HUES6 (cell line): ENCODE measurements around the gene CHST13.

Experiments
- H3K27ac ChIP-seq: 2 replicates; pipeline ENCODE4 v1.7.0; 2013; ENCODE audit warnings: low read depth, mild to moderate bottlenecking, low read length, inconsistent platforms
- H3K27me3 ChIP-seq: 2 replicates; pipeline ENCODE4 v1.6.1; 2013; ENCODE audit warnings: low read length; ENCODE audit not compliant: control insufficient read depth, insufficient read depth
- H3K36me3 ChIP-seq: 2 replicates; pipeline ENCODE4 v1.6.1; 2013; ENCODE audit warnings: low read length; ENCODE audit not compliant: control insufficient read depth, insufficient read depth
- H3K4me1 ChIP-seq: 2 replicates; pipeline ENCODE4 v1.6.1; 2013; ENCODE audit warnings: low read length; ENCODE audit not compliant: control insufficient read depth, insufficient read depth
- H3K4me3 ChIP-seq: 2 replicates; pipeline ENCODE4 v1.5.1; 2013; ENCODE audit warnings: low read depth, low read length
- H3K9ac ChIP-seq: one replicate; pipeline ENCODE4 v1.6.1; 2013; ENCODE audit warnings: mild to moderate bottlenecking, low read length
- H3K9me3 ChIP-seq: 2 replicates; pipeline ENCODE4 v1.6.1; 2013; ENCODE audit warnings: low read depth, low read length; ENCODE audit not compliant: control insufficient read depth, insufficient read depth

The CHST13 gene, protein sequence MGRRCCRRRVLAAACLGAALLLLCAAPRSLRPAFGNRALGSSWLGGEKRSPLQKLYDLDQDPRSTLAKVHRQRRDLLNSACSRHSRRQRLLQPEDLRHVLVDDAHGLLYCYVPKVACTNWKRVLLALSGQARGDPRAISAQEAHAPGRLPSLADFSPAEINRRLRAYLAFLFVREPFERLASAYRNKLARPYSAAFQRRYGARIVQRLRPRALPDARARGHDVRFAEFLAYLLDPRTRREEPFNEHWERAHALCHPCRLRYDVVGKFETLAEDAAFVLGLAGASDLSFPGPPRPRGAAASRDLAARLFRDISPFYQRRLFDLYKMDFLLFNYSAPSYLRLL

DNA sequence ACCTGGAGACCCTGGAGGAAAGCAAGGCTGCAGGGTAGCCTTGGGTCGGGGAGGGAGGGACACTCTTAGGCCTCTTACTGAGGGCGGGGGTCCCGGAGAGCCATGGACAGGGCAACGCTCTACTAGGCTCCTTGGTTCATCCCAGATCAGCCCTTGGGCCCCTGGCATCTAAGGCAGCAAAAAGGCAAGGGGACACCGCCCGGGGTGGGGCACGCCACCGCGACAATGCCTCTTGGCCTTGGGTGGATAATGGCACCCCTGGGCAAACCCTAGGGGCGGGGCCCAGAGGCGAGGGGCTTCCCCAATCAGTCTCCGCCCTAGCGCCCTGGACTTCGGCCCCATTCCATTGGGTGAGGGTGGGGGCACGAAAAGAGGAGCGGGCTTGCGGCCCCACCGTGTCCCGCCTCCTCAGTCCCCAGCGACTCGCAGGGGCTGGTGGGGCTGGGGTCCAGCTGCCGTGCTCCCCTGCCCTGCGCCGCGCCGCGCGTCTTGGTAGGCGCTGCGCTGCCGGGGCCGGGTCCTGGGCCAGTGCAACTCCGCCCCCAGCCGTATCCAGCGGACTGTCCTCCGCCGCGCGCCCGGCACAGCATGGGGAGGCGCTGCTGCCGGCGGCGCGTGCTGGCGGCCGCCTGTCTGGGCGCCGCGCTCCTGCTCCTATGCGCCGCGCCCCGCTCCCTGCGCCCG is at the start of gene CHST13:
Gene CHST13 (plus strand): TSS at position 411 of the 684 bp plus-strand sequence. CDS start 178 bp downstream, at position 589.
- Histone ChIP-seq H3K4me1 (peaks cover 8% of the 10 kb centered on the region), H3K9me3 (no peaks in the 10 kb centered on the region), H3K27me3 (peaks cover 39% of the 10 kb centered on the region), H3K36me3 (no peaks in the 10 kb centered on the region), H3K9ac (no peak within 1 kb of the TSS), H3K4me3 (peak within 1 kb of the TSS; percentile 73), H3K27ac (no peak within 1 kb of the TSS)

DNA sequence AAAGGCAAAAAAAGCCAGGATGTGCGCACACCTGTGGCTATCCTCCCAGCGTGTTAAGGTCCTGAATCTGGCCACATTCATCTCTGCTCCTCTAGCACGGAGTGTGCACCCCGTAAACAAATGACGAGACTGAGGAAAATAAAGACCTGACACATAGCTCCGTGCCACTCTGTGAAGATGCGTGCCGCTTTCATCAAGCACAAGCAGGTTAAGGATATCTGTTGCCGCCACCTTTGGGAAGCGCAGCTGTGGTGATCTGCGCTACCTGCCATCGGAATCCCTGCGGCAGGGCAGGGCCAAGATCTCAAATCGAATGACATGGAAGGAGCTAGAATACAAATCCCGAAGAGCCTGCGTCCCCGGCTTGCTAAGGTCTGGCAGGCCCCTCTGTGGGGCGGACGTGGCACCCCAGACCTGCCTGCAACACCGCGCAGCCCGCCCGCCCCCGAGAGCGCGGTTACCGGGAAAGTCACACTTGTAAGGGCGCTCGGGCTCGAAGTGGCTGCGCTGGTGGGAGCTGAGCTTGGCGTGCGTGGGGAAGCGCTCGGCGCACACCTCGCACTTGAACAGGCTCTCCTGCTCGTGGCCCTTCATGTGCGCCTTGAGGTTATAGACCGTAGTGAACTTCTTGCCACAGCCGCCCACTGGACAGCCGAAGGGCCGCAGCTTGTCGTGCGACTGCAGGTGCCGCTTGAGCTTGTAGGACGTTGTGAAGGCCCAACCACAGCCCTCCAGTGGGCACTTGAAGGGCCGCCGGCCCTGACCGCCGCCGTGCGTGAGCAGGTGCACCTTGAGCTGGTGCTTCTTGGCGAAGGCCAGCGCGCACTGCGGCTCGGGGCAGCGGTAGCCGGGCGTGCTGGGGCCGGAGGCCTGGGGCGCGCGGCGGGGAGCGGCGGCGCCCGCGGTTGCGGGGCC is 49.2 kb upstream of the CHST13 start:
- Histone ChIP-seq H3K4me3 (peak overlapping the region; percentile 93), H3K36me3 (peaks cover 26% of the 10 kb centered on the region), H3K9ac (peak overlapping the region; percentile 82), H3K9me3 (no peaks in the 10 kb centered on the region), H3K27me3 (no peaks in the 10 kb centered on the region), H3K27ac (no peak overlapping the region), H3K4me1 (peaks cover 30% of the 10 kb centered on the region)

DNA sequence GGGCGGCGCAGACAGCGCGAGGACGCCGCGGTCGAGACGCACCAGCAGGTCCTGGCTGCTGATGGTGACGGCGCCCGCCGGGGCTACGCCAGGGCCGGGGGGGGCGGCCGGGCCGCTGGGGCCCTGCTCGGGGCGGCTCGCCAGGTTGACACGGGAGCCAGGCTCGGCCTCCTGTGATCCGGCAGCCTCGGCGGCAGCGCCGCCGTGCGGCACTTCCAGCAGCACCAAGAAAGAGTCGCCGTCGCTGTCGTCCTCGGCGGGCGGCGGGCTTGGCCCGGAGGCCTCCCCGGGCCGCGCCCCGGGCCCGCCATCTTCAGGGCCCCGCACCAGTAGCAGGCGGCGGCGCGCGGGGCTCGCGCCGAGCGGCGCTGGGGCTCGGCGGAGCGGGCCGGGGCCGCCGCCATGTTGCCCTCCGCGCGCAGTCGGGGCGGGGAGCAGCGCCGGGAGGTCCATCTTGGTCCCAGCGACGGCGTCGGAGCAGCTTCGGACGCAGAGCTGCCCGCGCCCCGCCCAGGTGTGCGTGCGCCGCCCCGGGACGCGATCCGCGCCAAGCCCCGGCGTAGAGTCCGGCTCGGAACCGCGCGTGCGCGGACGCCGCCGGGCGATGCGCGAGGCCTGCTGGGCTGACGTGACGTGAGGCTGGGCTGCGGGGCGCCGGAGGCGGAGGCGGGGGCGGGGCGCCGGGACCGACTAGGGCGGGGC is 48.4 kb upstream of the CHST13 start, which contains the start of gene ZXDC:
Gene ZXDC (minus strand): TSS at position 479 of the 702 bp plus-strand sequence. CDS start 26 bp downstream, at position 453.
- H3K27ac ChIP-seq: peak within 1 kb of the TSS; percentile 67
- H3K9ac ChIP-seq: peak within 1 kb of the TSS; percentile 82
- H3K36me3 ChIP-seq: peaks cover 18% of the 10 kb centered on the region
- H3K4me1 ChIP-seq: peaks cover 30% of the 10 kb centered on the region
- H3K27me3 ChIP-seq: no peaks in the 10 kb centered on the region
- peak within 1 kb of the TSS; percentile 93 for H3K4me3 ChIP-seq
- H3K9me3 ChIP-seq: no peaks in the 10 kb centered on the region

DNA sequence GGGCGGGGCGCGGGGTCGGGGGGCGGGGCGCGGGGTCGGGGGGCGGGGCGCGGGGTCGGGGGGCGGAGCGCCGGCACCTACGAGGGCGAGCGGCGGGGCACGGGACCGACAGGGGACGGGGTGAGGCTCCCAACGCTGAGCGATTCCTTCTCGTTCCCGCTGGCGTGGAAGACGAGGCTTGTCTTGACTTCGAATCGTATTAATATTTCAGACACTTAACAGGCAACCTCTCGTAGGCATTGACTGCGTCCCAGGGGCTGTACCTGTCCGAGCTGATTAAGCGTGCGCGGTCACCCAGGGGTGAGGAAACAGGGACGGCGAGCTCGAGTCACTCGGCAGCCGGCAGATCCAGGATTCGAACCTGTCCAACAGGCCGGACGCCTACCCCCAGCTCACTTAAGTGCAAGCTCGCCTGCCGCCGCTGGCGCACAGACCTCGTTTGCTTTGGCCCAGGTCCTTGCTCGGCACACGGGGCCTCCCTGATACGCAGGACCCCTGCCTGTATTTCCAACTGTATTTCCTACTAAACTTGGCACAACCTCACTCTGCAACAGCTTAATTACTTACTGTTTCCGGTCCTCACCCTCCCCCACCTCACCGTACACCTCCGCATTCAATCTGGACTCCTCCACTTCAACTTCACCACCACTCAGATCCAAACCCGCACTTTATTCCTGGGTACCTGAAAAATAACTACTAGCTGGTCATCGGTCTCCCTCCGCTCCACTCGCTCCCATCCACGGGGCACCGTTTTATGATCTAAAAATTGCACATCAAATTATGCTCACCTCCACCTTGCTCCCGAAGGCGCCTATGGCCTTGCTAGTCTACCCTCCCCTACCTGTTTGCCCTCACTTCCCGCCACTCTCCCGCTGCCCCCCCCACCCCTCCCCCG is 47.5 kb upstream of the CHST13 start:
- no peaks in the 10 kb centered on the region for H3K9me3 ChIP-seq
- H3K4me3 ChIP-seq: peak overlapping the region; percentile 68
- no peaks in the 10 kb centered on the region for H3K27me3 ChIP-seq
- peaks cover 9% of the 10 kb centered on the region for H3K36me3 ChIP-seq
- H3K9ac ChIP-seq: peak overlapping the region; percentile 71
- H3K4me1 ChIP-seq: peaks cover 30% of the 10 kb centered on the region
- peak overlapping the region; percentile 67 for H3K27ac ChIP-seq

DNA sequence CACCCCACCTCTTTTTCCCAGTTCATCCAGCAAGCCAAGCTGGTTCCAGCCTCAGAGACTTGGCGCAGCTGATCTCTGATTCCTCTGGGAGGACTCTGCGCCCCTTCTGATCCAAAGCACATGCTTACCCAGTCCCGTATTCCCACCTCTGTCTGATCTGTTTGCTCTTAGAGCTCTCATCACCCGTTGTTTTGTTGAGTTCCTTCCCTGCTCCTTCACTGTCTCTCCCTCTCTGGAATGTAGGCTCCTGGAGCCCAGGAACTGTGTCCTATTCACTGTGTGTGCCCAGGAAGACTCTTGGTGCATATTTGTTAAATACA is 46.9 kb upstream of the CHST13 start:
- Histone ChIP-seq H3K4me3 (no peak overlapping the region), H3K36me3 (peaks cover 3% of the 10 kb centered on the region), H3K9ac (no peak overlapping the region), H3K27me3 (no peaks in the 10 kb centered on the region), H3K9me3 (no peaks in the 10 kb centered on the region), H3K27ac (no peak overlapping the region), H3K4me1 (peaks cover 29% of the 10 kb centered on the region)

DNA sequence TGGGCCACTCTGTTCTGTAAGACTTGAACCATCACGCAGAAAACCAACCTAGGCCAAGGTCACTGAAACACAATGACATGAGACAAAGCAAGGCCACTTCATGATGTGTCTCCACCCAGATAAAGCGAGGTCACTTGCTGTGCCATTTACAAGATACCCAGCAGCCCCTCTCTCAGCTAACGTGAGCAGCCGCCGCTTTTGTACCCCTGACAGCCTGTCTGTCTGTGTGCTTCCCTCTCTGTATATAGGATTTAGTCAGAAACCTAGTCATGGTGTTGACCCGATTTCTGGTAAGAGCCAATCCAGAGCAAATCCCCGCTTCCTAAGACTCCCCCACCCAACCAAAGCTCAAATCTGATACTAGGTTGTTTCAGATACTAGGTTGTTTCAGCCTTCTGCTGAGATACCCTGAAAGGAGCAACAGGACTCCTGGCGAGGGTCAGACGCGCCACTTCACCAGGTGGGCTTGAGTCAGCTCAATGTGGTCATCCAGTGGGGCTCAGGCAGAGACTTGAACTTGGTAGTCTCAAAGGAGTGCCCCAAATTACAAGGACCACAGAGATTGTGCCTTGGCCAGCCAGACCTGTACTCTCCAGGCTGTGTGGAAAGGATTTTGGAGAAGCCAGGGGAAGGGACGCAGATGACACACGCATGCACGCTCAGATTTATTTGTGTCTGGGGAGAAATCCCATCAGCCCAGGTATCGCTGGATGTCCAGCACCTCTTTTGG is 45.2 kb upstream of the CHST13 start:
- no peak overlapping the region for H3K9ac ChIP-seq
- H3K36me3 ChIP-seq: no peaks in the 10 kb centered on the region
- no peaks in the 10 kb centered on the region for H3K9me3 ChIP-seq
- no peak overlapping the region for H3K27ac ChIP-seq
- no peaks in the 10 kb centered on the region for H3K27me3 ChIP-seq
- H3K4me1 ChIP-seq: peaks cover 12% of the 10 kb centered on the region
- H3K4me3 ChIP-seq: no peak overlapping the region

DNA sequence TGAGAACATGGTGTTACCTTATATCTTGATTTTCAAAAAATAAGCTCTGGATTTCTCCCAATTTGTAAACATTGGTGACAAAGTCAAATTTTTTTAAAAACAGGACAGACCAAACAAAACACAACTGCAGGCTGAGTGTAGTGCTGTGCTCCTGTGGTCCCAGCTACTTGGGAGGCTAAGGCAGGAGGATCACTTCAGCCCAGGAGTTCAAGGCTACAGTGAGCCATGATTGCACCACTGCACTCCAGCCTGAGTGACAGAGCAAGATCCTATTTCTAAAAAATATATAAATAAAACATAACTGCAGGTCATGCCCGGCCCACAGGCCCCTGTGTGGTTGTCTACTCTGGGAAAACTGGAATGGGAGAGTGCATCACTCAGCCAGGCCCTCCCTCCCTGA is 44.3 kb upstream of the CHST13 start:
- Histone ChIP-seq H3K27me3 (no peaks in the 10 kb centered on the region), H3K4me1 (peaks cover 14% of the 10 kb centered on the region), H3K27ac (no peak overlapping the region), H3K9ac (no peak overlapping the region), H3K9me3 (no peaks in the 10 kb centered on the region), H3K36me3 (no peaks in the 10 kb centered on the region), H3K4me3 (no peak overlapping the region)

DNA sequence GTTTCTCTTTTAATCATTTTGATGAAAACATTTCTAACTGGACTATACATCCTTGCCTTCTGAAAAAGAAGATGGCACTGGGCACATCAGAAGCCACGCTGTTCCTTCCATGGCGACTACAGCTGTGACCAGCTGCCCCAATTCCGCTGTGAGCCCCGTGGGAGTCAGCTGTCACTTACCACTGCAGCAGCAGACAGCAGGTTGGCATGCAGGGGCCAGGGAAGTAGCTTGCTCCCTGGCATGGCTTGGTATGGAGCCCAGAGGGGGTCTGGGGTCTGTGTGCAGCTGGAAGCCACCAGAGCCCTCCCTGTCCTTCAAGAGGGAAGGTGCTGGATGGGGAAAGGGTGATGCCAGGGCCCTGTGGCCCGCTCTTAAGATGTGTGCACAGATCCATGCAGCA is 43.7 kb upstream of the CHST13 start:
- Histone ChIP-seq H3K27me3 (no peaks in the 10 kb centered on the region), H3K4me3 (no peak overlapping the region), H3K9ac (no peak overlapping the region), H3K27ac (no peak overlapping the region), H3K36me3 (no peaks in the 10 kb centered on the region), H3K4me1 (peaks cover 19% of the 10 kb centered on the region), H3K9me3 (no peaks in the 10 kb centered on the region)

DNA sequence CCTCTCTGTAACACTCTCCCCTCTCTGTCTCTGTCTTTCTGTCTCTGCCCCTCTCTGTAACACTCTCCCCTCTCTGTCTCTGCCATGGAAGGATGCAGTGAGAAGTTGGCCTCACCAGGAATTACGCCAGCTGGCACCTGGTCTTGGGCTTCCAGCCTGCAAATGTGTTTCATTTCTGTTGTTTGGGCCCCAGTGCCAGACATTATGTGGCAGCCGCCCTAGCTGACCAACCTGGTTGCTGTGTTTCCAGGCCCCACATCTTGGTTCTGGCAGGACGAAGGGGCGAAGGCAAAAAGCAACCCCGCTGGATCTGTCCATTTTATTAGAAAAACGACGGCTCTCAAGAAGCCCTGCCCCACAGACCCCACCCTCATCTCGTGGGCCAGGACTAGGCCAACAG is 43.1 kb upstream of the CHST13 start:
- H3K27ac ChIP-seq: no peak overlapping the region

More for the DNA sequence above, 43.1 kb upstream of the CHST13 start:
- Histone ChIP-seq H3K9me3 (no peaks in the 10 kb centered on the region), H3K4me3 (no peak overlapping the region), H3K4me1 (peaks cover 23% of the 10 kb centered on the region), H3K9ac (no peak overlapping the region), H3K27me3 (no peaks in the 10 kb centered on the region), H3K36me3 (no peaks in the 10 kb centered on the region)
